MG63 (cell line): Measurements from ENCODE around the gene TNS1. TPM values are rescaled to one million over a fixed set of nuclear protein-coding genes. Genes with fewer than 3 reads are reported as not detected.

Source experiments
- DNase-seq: peaks from one replicate; pipeline ENCODE4 v3.0.0-alpha.2; 2020
- H3K27me3 ChIP-seq: fragments of 250-450 bp; sonication (Bioruptor Pico); 2 replicates; pipeline ENCODE4 v1.5.1; 2020; ENCODE audit warnings: mild to moderate bottlenecking, moderate library complexity
- H3K36me3 ChIP-seq: fragments of 250-450 bp; sonication (Bioruptor Pico); 2 replicates; pipeline ENCODE4 v1.5.1; 2020; ENCODE audit warnings: mild to moderate bottlenecking, moderate library complexity
- H3K4me3 ChIP-seq: fragments of 250-450 bp; sonication (Bioruptor Pico); 2 replicates; pipeline ENCODE4 v1.5.1; 2020; ENCODE audit warnings: mild to moderate bottlenecking, moderate library complexity
- H3K9me3 ChIP-seq: fragments of 250-450 bp; sonication (Bioruptor Pico); 2 replicates; pipeline ENCODE4 v1.5.1; 2020; ENCODE audit warnings: mild to moderate bottlenecking, moderate library complexity
- total RNA-seq: library from RNA; depleted of rRNA; stranded (reverse); fragments of >200 nt; shearing (Covaris generic); gene quantifications from 2 replicates; pipeline ENCODE4 v1.2.3, GENCODE V29; 2014; ENCODE audit warnings: low replicate concordance

Gene TNS1
- total RNA-seq, 1 experiment from 2014 or later: 17.6 TPM

DNA sequence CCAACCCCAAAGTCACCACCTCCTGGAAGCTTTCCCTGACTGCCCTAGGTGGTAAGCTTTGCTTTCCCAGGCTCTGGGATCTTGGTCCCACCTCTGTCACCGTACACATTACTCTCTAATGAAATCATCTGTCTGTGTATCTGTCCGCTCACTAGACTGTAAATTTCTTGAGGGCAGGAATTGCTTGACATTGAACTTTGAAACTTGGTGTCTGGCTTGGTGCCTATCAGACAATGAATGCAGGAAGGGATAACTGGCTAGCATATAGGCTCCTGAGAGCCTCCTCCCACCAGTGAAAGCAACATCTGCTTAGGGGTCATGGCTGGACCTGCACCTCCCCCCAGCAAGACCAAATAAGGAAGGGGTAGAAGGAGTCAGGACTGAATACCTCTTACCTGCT is 155.7 kb downstream of the TNS1 start:
- Histone ChIP-seq H3K36me3 (peaks cover 52% of the 10 kb centered on the region), H3K4me3 (no peak overlapping the region), H3K27me3 (no peaks in the 10 kb centered on the region), H3K9me3 (peaks cover 7% of the 10 kb centered on the region)
- no peak for DNase-seq

DNA sequence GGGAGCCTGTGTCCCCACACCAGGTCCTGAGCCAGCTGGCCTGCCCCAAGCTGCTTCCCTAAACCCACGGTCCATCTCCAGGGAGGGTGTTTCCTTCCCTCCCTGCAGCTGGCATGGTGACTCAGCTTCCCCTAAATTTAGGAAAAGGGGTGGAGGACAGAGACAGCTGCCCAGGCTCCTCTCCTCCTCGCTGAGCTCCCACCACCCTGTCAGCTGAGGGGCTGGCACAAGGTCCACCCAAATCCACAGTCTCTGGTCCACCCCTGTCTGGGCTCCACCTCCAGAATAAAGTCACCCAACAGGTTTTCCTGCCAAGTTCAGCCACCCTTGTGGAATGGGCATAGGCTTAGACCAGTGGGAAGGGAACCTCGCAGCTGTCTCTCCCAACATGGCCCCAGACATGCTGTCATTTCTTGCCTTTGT is 156.5 kb downstream of the TNS1 start:
- Histone ChIP-seq H3K36me3 (peaks cover 55% of the 10 kb centered on the region), H3K9me3 (peaks cover 7% of the 10 kb centered on the region)
- DNase-seq: no peak

GRCh38 chr2:217845301-217845700 is 157.5 kb downstream of the TNS1 start:
- Histone ChIP-seq H3K36me3 (peaks cover 55% of the 10 kb centered on the region), H3K9me3 (peaks cover 7% of the 10 kb centered on the region), H3K27me3 (no peaks in the 10 kb centered on the region), H3K4me3 (no peak overlapping the region)
- no peak for DNase-seq

More for the DNA sequence above, 156.5 kb downstream of the TNS1 start:
- no peak overlapping the region for H3K4me3 ChIP-seq
- no peaks in the 10 kb centered on the region for H3K27me3 ChIP-seq

GRCh38 chr2:217844696-217845095 is 158.1 kb downstream of the TNS1 start:
- H3K9me3 ChIP-seq: peaks cover 7% of the 10 kb centered on the region
- DNase-seq: no peak
- H3K36me3 ChIP-seq: peaks cover 55% of the 10 kb centered on the region
- H3K27me3 ChIP-seq: no peaks in the 10 kb centered on the region
- H3K4me3 ChIP-seq: no peak overlapping the region

- Histone ChIP-seq H3K27me3 (no peaks in the 10 kb centered on the region), H3K4me3 (no peak overlapping the region), H3K36me3 (peaks cover 46% of the 10 kb centered on the region), H3K9me3 (peaks cover 7% of the 10 kb centered on the region)
- no peak for DNase-seq
Measured at GRCh38 chr2:217843324-217843723, 159.5 kb downstream of the TNS1 start.

GRCh38 chr2:217842017-217842416 is 160.8 kb downstream of the TNS1 start:
- DNase-seq: no peak
- Histone ChIP-seq H3K36me3 (peaks cover 33% of the 10 kb centered on the region), H3K4me3 (no peak overlapping the region), H3K9me3 (peaks cover 7% of the 10 kb centered on the region), H3K27me3 (no peaks in the 10 kb centered on the region)

DNA sequence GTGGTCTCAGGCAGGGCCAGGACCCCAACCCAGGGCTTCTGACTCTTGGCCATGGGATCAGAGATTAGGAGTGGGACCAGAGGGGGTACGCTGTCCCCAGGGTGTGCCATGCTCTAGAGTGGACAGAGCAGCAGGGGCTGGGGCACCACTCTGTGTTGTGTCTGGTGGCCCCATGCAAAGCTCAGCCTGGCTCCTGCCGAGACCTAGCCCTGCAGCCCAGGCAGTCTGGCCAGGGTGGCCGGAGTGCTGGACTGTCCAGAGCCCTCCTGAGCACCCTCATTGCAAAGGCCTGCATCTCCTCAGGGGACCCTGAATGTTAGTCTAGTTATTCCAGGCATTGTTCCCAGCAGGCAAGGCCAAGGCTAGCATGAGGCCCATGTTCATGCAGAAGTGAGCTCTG is 162.3 kb downstream of the TNS1 start:
- peaks cover 22% of the 10 kb centered on the region for H3K36me3 ChIP-seq
- H3K27me3 ChIP-seq: no peaks in the 10 kb centered on the region
- no peak overlapping the region for H3K4me3 ChIP-seq
- peaks cover 7% of the 10 kb centered on the region for H3K9me3 ChIP-seq
- no peak for DNase-seq

DNA sequence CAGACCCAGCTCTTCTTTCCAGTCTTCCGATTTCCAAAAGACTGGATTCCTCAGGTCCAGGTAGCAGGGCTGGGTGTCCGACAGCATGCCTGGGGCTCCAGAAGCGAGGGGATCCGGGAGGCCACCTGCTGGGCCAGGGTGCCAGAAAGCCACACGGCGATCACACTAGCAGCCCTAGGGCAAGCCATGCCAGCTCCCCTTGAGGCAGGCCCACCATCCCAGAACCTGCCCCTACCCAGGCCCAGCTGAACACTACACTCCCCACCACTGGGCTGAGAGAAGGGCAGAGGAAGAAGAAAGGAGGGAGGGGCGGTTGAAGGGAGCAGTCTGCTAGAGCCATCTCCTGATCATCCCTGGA is 163.1 kb downstream of the TNS1 start:
- no peak for DNase-seq
- H3K36me3 ChIP-seq: peaks cover 18% of the 10 kb centered on the region
- peaks cover 2% of the 10 kb centered on the region; the same call in 1 of the 2 replicates for H3K9me3 ChIP-seq
- no peaks in the 10 kb centered on the region for H3K27me3 ChIP-seq
- no peak overlapping the region for H3K4me3 ChIP-seq

- no peak overlapping the region for H3K4me3 ChIP-seq
- no peak for DNase-seq
- no peaks in the 10 kb centered on the region for H3K27me3 ChIP-seq
- H3K36me3 ChIP-seq: peaks cover 20% of the 10 kb centered on the region
- no peaks in the 10 kb centered on the region for H3K9me3 ChIP-seq
Measured at GRCh38 chr2:217839073-217839749, 163.6 kb downstream of the TNS1 start.

DNA sequence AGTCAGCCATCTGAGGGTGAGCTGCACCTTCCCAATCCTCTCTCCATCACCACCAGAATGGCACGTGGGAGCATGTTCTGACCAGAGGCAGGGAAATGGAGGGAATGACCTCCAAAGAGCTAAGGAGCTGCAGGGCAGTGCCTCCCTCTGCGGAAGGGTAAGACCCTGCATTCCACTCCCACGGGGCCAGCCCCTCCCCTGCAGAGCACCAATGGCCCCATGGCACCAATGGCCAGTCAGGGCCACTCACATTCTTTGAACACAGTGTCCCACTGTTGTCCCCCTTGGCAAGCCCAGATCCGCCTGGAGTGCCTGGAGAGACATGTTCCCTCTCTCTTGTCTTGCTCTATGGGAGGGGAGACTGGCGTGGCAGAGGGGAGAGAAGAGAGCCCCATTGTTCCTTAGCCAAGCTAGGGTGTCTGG is 164.4 kb downstream of the TNS1 start:
- no peaks in the 10 kb centered on the region for H3K9me3 ChIP-seq
- peaks cover 20% of the 10 kb centered on the region for H3K36me3 ChIP-seq
- DNase-seq: no peak

DNA sequence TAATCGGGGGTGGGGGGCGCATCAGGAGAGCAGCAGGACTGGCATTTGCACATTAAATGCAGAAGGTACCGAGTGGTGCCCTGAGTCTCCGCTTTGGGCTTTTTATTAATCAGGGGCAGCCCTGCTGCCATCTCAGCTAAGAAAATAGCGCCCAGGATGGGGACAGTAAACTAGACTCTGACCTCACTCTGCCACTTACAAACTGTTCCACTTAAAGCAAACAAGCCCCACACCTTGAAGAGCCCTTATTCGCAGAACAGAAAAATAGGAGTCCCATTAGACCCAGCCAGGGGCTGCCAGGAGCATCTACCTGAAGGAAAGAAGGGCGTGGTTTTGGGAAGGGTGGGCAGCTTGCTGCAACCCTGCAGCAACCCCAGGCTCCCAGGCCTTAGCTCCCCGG is 165.3 kb downstream of the TNS1 start:
- H3K4me3 ChIP-seq: no peak overlapping the region
- H3K36me3 ChIP-seq: peaks cover 20% of the 10 kb centered on the region
- no peaks in the 10 kb centered on the region for H3K9me3 ChIP-seq
- DNase-seq: no peak
- no peaks in the 10 kb centered on the region for H3K27me3 ChIP-seq

More for the DNA sequence above, 164.4 kb downstream of the TNS1 start:
- Histone ChIP-seq H3K4me3 (no peak overlapping the region), H3K27me3 (no peaks in the 10 kb centered on the region)

- Histone ChIP-seq H3K4me3 (no peak overlapping the region), H3K36me3 (peaks cover 17% of the 10 kb centered on the region), H3K27me3 (no peaks in the 10 kb centered on the region), H3K9me3 (no peaks in the 10 kb centered on the region)
- DNase-seq: no peak
Measured at GRCh38 chr2:217836901-217837491, 165.8 kb downstream of the TNS1 start.

- Histone ChIP-seq H3K36me3 (peaks cover 17% of the 10 kb centered on the region), H3K4me3 (no peak overlapping the region), H3K9me3 (no peaks in the 10 kb centered on the region), H3K27me3 (no peaks in the 10 kb centered on the region)
- DNase-seq: no peak
Measured at GRCh38 chr2:217835931-217836891, 166.6 kb downstream of the TNS1 start.

GRCh38 chr2:217834744-217835513 is 167.9 kb downstream of the TNS1 start:
- Histone ChIP-seq H3K4me3 (no peak overlapping the region), H3K36me3 (peaks cover 26% of the 10 kb centered on the region), H3K9me3 (no peaks in the 10 kb centered on the region), H3K27me3 (no peaks in the 10 kb centered on the region)
- DNase-seq: no peak

DNA sequence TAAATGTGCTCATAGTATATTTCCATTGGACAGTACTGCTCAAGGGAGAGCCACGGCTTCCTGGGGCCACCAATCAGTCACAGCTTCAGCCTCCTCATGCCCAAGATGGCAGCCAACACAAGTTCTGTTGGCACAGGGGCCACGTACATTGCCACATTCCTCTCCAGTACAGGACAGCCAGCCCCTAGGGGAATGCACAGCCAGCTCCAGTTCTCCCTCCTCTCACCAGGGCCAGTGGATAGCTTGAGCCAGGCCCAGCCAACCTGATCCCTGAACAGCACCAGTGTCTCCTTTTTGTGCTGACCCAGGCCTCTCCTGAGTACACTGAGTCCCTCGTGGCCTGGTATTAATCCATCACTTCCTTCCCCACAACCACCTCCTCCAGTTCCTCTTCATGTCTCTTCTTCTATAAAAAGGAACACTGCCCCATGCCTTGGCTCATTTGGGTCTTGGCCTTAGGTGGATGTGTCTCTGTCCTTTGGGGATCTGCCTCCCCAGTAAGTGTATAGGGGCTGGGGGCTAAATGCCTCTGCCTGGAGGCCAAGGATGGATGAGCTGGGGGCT is 168.7 kb downstream of the TNS1 start:
- H3K27me3 ChIP-seq: no peaks in the 10 kb centered on the region
- H3K36me3 ChIP-seq: peaks cover 26% of the 10 kb centered on the region
- no peak for DNase-seq
- no peaks in the 10 kb centered on the region for H3K9me3 ChIP-seq
- no peak overlapping the region for H3K4me3 ChIP-seq

DNA sequence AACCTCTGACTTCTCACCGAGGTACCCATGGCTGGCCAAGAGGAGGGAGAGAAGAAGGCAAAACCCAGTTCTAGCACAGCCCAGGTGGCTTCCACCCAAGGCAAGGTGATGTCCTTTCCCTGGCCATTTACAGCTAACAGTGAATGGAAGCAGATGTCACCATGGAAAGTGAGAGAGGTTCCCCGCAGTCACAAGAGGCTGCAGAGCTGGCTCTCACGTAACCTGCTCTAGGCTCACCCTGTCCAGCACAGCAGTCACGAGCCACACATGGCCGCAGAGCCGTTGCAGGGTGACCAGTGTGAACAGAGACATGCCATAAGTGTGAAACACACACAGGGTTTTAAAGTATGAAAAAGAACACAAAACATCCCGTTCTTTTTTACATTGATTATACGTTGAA is 169.4 kb downstream of the TNS1 start:
- DNase-seq: no peak
- Histone ChIP-seq H3K36me3 (peaks cover 26% of the 10 kb centered on the region), H3K9me3 (no peaks in the 10 kb centered on the region), H3K27me3 (no peaks in the 10 kb centered on the region), H3K4me3 (no peak overlapping the region)
